GM12878 (cell line): ENCODE results near the gene IGLON5. TPM values are rescaled to one million over a fixed set of nuclear protein-coding genes. Genes with fewer than 3 reads are reported as not detected.

Experiments used
- ATAC-seq: fragments of 200-7000 bp; cut with Tn5 transposase; 3 replicates; pipeline ENCODE4 v1.9.1; 2020; ENCODE audit warnings: mild to moderate bottlenecking, moderate library complexity
- BruUV-seq: library from RNA; stranded (reverse); fragments of 400-500 nt; replicated peaks from 2 replicates; lab custom pipeline; 2021; lab: Mats Ljungman, UMichigan
- CTCF ChIA-PET: fragments of 300-600 bp; sonication (Branson Sonifier 250); formaldehyde crosslinking; extraction: SDS; loops from one replicate; lab custom pipeline; 2021; ENCODE audit warnings: inconsistent platforms; lab: Yijun Ruan, JAX
- POLR2A ChIA-PET: fragments of 350-600 bp; formaldehyde crosslinking; extraction: SDS; loops from one replicate; lab custom pipeline; 2021; ENCODE audit warnings: inconsistent platforms; lab: Charles Lee
- RAD21 ChIA-PET: fragments of 300-600 bp; sonication (Branson Sonifier 250); formaldehyde crosslinking; loops from one replicate; lab custom pipeline; 2023; ENCODE audit warnings: antibody characterized with exemption; ENCODE audit not compliant: unreplicated experiment; lab: Charles Lee
- SMC1A ChIA-PET: fragments of 300-600 bp; sonication (Branson Sonifier 250); formaldehyde crosslinking; loops from one replicate; lab custom pipeline; 2023; ENCODE audit not compliant: unreplicated experiment, uncharacterized antibody; lab: Charles Lee
- DNase-seq: peaks from one replicate; pipeline ENCODE4 v3.0.0-alpha.2; 2011; ENCODE audit warnings: low read depth, low spot score
- FAIRE-seq: peaks from 3 replicates; lab custom pipeline; 2011; peaks lifted over from hg19 to GRCh38; lab: Jason Lieb, UNC
- H2AFZ ChIP-seq: 2 replicates; pipeline ENCODE4 v1.6.0; 2011; ENCODE audit warnings: low read depth, low read length, control low read depth; ENCODE audit not compliant: control insufficient read depth
- H3K27ac ChIP-seq: 2 replicates; pipeline ENCODE4 v1.5.1; 2011; ENCODE audit warnings: control low read depth; ENCODE audit not compliant: control insufficient read depth, insufficient read depth
- H3K27me3 ChIP-seq, 2 experiments: replicated peaks in 1 of 2; 2 replicates each; pipeline versions ENCODE4 v1.6.0 to v1.6.1; 2011; ENCODE audit warnings: low read length in 1 of 2; ENCODE audit not compliant: control insufficient read depth in 2 of 2, insufficient read depth in 2 of 2
- H3K36me3 ChIP-seq, 2 experiments: 2 replicates each; pipeline ENCODE4 v1.5.1; 2011; ENCODE audit warnings: low read length in 1 of 2; ENCODE audit not compliant: control insufficient read depth in 2 of 2, insufficient read depth in 2 of 2
- H3K4me1 ChIP-seq: 2 replicates; pipeline ENCODE4 v1.6.1; 2011; ENCODE audit warnings: mild to moderate bottlenecking, low read length, moderate library complexity, mixed read lengths; ENCODE audit not compliant: control insufficient read depth, insufficient read depth
- H3K4me2 ChIP-seq: 2 replicates; pipeline ENCODE4 v1.6.0; 2011; ENCODE audit warnings: control low read depth; ENCODE audit not compliant: control insufficient read depth, insufficient read depth
- H3K4me3 ChIP-seq: fragments of 200-600 bp; sonication (generic); 2 replicates; pipeline ENCODE4 v1.5.1; 2016
- H3K79me2 ChIP-seq: 2 replicates; pipeline ENCODE4 v1.6.0; 2011; ENCODE audit warnings: low read length; ENCODE audit not compliant: control insufficient read depth, insufficient read depth
- H3K9ac ChIP-seq: 2 replicates; pipeline ENCODE4 v1.8.0; 2011; ENCODE audit warnings: low read length, control low read depth, mixed read lengths; ENCODE audit not compliant: control insufficient read depth, insufficient read depth
- H3K9me3 ChIP-seq: replicated peaks from 3 replicates; pipeline ENCODE4 v1.5.1; 2011; ENCODE audit warnings: mild to moderate bottlenecking, low read length; ENCODE audit not compliant: control insufficient read depth, insufficient read depth
- H4K20me1 ChIP-seq: 2 replicates; pipeline ENCODE4 v1.6.0; 2011; ENCODE audit not compliant: control insufficient read depth, insufficient read depth
- CEBPB ChIP-seq, 2 experiments: fragments of 150-350 bp in 1 of 2; IDR thresholded peaks; 2 replicates each; pipeline ENCODE4 v1.6.1; 2012 to 2014; ENCODE audit warnings: low read depth in 2 of 2, low read length in 2 of 2, borderline replicate concordance in 1 of 2, inconsistent platforms in 1 of 2
- CHD1 ChIP-seq: IDR thresholded peaks from 2 replicates; pipeline ENCODE4 v1.6.1; 2012; ENCODE audit warnings: low read depth, low read length, improper control_type of control experiment
- FOS ChIP-seq: IDR thresholded peaks from 3 replicates; pipeline ENCODE4 v1.6.1; 2011; ENCODE audit warnings: borderline replicate concordance; ENCODE audit not compliant: insufficient read length; ENCODE audit errors: extremely low read depth
- GABPA ChIP-seq: IDR thresholded peaks from 2 replicates; pipeline ENCODE4 v1.6.1; 2014; ENCODE audit warnings: antibody characterized with exemption, low read depth, mild to moderate bottlenecking, inconsistent platforms
- MEF2A ChIP-seq: IDR thresholded peaks from 2 replicates; pipeline ENCODE4 v1.6.1; 2011; ENCODE audit warnings: low read depth, mild to moderate bottlenecking, low read length, moderate library complexity; ENCODE audit not compliant: insufficient read depth
- NFYB ChIP-seq: IDR thresholded peaks from 2 replicates; pipeline ENCODE4 v1.6.1; 2011; ENCODE audit warnings: low read depth, mild to moderate bottlenecking, low read length, improper control_type of control experiment, moderate library complexity; ENCODE audit not compliant: insufficient read depth
- NR2C1 ChIP-seq: fragments of 450-650 bp; IDR thresholded peaks from 2 replicates; pipeline ENCODE4 v1.6.1; 2017; ENCODE audit warnings: antibody characterized with exemption, mild to moderate bottlenecking, moderate library complexity
- PML ChIP-seq: IDR thresholded peaks from 2 replicates; pipeline ENCODE4 v1.6.1; 2012; ENCODE audit warnings: low read length, inconsistent platforms
- POLR2AphosphoS2 ChIP-seq: IDR thresholded peaks from 2 replicates; pipeline ENCODE4 v1.6.1; 2011; ENCODE audit warnings: low read depth, mild to moderate bottlenecking, low read length, improper control_type of control experiment, moderate library complexity
- RAD21 ChIP-seq: IDR thresholded peaks from 2 replicates; pipeline ENCODE4 v1.6.1; 2011; ENCODE audit warnings: mild to moderate bottlenecking, low read depth, low read length, moderate library complexity; ENCODE audit not compliant: insufficient read depth
- SMAD1 ChIP-seq: fragments of 450-650 bp; IDR thresholded peaks from 2 replicates; pipeline ENCODE4 v1.6.1; 2018; ENCODE audit warnings: mild to moderate bottlenecking, low read depth; ENCODE audit not compliant: partially characterized antibody
- SRF ChIP-seq, 2 experiments: IDR thresholded peaks; 2 replicates each; pipeline ENCODE4 v1.6.1; 2011; ENCODE audit warnings: low read depth in 2 of 2, low read length in 2 of 2, mild to moderate bottlenecking in 1 of 2, moderate library complexity in 1 of 2
- TAF1 ChIP-seq: IDR thresholded peaks from 2 replicates; pipeline ENCODE4 v1.6.1; 2011; ENCODE audit warnings: mild to moderate bottlenecking, low read depth, low read length, borderline replicate concordance
- ZNF622 ChIP-seq: fragments of 450-650 bp; IDR thresholded peaks from 2 replicates; pipeline ENCODE4 v1.6.1; 2017; ENCODE audit warnings: mild to moderate bottlenecking, inconsistent platforms
- WGBS: methylation state at CpG from one replicate; pipeline ENCODE4 v1.1.6; 2016; ENCODE audit warnings: low lambda C conversion rate; ENCODE audit not compliant: insufficient replicate concordance, insufficient coverage; ENCODE audit errors: missing lambda C conversion rate; 5-methylcytosine and 5-hydroxymethylcytosine counted together
- in situ Hi-C: fragments of 300-500 bp; cut with MboI; formaldehyde crosslinking; loops from 9 replicates; pipeline ENCODE4 v1.14.3; 2018; ENCODE audit warnings: mixed read lengths
- intact Hi-C: fragments of 100-400 bp; cut with micrococcal nuclease; formaldehyde crosslinking; loops from one replicate; pipeline ENCODE4 v1.14.2; 2022; ENCODE audit not compliant: unreplicated experiment
- polyA plus RNA-seq, 11 experiments: library from polyadenylated mRNA; depleted of rRNA in 4 of 11; unstranded in 6 of 11; stranded (reverse) in 5 of 11; fragments of >200 nt; fragmentation: Nextera tagmentation in 4 of 11; fragmentation: Illumina TruSeq in 1 of 11; extraction: Ambion mirVana in 4 of 11; extraction: Trizol in 1 of 11; gene quantifications; 1 replicate in 1 of 11; 2 replicates in 10 of 11; pipeline versions ENCODE4 v1.2.1 to v1.2.3, GENCODE V29; 2011 to 2016; ENCODE audit warnings: inconsistent platforms in 2 of 11, missing spikeins in 2 of 11, low read depth in 1 of 11
- total RNA-seq, 4 experiments: library from RNA; depleted of rRNA in 3 of 4; stranded (reverse); fragments of >200 nt in 3 of 4; fragmentation: Illumina TruSeq in 1 of 4; extraction: Trizol in 1 of 4; gene quantifications; 2 replicates each; pipeline versions ENCODE4 v1.2.1 to v1.2.3, GENCODE V29; 2013 to 2021
- TF ChIP-seq, protein P1 (sequence below): fragments of 450-650 bp; IDR thresholded peaks from 2 replicates; pipeline ENCODE4 v1.6.1; 2017; ENCODE audit warnings: antibody characterized with exemption, mild to moderate bottlenecking, moderate library complexity
- TF ChIP-seq, protein P2 (sequence below): IDR thresholded peaks from 2 replicates; pipeline ENCODE4 v1.6.1; 2012; ENCODE audit warnings: mild to moderate bottlenecking, low read depth, low read length

Gene IGLON5
- total and polyA plus RNA-seq, 10 of the 15 experiments (the other 5 are each of a cell fraction or from before 2014, with no cell fraction given), result not detected

DNA sequence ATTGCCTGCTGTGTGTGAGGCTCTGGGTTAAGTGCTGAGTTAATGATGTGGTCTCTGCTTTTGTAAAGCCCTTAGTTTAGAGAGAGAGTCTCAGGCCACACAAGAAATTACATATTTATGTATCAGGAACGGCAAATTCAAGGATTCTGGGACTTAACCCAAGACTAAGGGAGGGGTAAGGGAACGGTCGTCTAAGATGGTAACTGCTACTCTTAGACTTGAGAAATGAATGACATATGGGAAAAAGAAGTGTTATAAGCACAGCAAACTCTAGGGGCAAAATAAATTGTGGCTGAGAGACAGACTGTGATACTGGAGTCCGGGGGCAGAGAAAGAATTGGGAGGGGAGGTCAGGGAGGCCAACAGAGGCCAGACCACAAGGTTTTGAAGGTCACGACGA lies 20.3 kb downstream of the IGLON5 start:
- Histone ChIP-seq H3K9me3 (no peaks in the 10 kb centered on the region; the same call in 2 of the 3 replicates), H3K4me3 (no peak overlapping the region), H3K4me2 (no peak overlapping the region), H3K4me1 (no peaks in the 10 kb centered on the region), H4K20me1 (no peaks in the 10 kb centered on the region), H3K27ac (no peak overlapping the region), H3K27me3 (no peaks in the 10 kb centered on the region), H2AFZ (no peak overlapping the region), H3K36me3 (no peaks in the 10 kb centered on the region), H3K79me2 (no peaks in the 10 kb centered on the region), H3K9ac (no peak overlapping the region)
- ChIA-PET SMC1A (no interaction called here), POLR2A (no interaction called here), RAD21 (no interaction called here), CTCF (no interaction called here)
- BruUV-seq, result no TSS peak
- FAIRE-seq (no peak), ATAC-seq (no peak), DNase-seq (no peak)
- no peak for TF ChIP-seq PML
- TF ChIP-seq, protein P1, sequence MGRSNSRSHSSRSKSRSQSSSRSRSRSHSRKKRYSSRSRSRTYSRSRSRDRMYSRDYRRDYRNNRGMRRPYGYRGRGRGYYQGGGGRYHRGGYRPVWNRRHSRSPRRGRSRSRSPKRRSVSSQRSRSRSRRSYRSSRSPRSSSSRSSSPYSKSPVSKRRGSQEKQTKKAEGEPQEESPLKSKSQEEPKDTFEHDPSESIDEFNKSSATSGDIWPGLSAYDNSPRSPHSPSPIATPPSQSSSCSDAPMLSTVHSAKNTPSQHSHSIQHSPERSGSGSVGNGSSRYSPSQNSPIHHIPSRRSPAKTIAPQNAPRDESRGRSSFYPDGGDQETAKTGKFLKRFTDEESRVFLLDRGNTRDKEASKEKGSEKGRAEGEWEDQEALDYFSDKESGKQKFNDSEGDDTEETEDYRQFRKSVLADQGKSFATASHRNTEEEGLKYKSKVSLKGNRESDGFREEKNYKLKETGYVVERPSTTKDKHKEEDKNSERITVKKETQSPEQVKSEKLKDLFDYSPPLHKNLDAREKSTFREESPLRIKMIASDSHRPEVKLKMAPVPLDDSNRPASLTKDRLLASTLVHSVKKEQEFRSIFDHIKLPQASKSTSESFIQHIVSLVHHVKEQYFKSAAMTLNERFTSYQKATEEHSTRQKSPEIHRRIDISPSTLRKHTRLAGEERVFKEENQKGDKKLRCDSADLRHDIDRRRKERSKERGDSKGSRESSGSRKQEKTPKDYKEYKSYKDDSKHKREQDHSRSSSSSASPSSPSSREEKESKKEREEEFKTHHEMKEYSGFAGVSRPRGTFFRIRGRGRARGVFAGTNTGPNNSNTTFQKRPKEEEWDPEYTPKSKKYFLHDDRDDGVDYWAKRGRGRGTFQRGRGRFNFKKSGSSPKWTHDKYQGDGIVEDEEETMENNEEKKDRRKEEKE, result no peak
- TF ChIP-seq SMAD1, result no peak
- TF ChIP-seq ZNF622, result no peak
- TF ChIP-seq NFYB, result no peak
- TF ChIP-seq CEBPB (IDR thresholded peaks at IDR 0.05; ENCODE audit: borderline replicate concordance in 1 of 2, low read depth in 2 of 2, low read length in 2 of 2), result no peak
- no peak for TF ChIP-seq SRF (IDR thresholded peaks at IDR 0.05; ENCODE audit: low read depth in 2 of 2, low read length in 2 of 2)
- TF ChIP-seq GABPA, result no peak
- no peak for TF ChIP-seq NR2C1
- TF ChIP-seq FOS, result no peak
- TF ChIP-seq MEF2A, result no peak
- no peak for TF ChIP-seq POLR2AphosphoS2
- no peak for TF ChIP-seq CHD1
- TF ChIP-seq, protein P2, sequence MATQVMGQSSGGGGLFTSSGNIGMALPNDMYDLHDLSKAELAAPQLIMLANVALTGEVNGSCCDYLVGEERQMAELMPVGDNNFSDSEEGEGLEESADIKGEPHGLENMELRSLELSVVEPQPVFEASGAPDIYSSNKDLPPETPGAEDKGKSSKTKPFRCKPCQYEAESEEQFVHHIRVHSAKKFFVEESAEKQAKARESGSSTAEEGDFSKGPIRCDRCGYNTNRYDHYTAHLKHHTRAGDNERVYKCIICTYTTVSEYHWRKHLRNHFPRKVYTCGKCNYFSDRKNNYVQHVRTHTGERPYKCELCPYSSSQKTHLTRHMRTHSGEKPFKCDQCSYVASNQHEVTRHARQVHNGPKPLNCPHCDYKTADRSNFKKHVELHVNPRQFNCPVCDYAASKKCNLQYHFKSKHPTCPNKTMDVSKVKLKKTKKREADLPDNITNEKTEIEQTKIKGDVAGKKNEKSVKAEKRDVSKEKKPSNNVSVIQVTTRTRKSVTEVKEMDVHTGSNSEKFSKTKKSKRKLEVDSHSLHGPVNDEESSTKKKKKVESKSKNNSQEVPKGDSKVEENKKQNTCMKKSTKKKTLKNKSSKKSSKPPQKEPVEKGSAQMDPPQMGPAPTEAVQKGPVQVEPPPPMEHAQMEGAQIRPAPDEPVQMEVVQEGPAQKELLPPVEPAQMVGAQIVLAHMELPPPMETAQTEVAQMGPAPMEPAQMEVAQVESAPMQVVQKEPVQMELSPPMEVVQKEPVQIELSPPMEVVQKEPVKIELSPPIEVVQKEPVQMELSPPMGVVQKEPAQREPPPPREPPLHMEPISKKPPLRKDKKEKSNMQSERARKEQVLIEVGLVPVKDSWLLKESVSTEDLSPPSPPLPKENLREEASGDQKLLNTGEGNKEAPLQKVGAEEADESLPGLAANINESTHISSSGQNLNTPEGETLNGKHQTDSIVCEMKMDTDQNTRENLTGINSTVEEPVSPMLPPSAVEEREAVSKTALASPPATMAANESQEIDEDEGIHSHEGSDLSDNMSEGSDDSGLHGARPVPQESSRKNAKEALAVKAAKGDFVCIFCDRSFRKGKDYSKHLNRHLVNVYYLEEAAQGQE, result no peak
- no peak for TF ChIP-seq TAF1
- TF ChIP-seq RAD21, result no peak
- WGBS, result 45% methylated on average over 6 of the region's 6 CpGs
- in situ Hi-C loops (no loop called here), intact Hi-C loops (loop anchor here (10.0 kb wide), 1 partner anchor 323 kb away; no protein-coding TSS in a partner anchor)
